OCI-LY7 (cell line): Measurements from ENCODE around the gene KIFBP.

ENCODE experiments used
- EZH2phosphoT487 ChIP-seq: fragments of 200-600 bp; sonication (generic); IDR thresholded peaks from 2 replicates; pipeline ENCODE4 v1.6.1; 2018; ENCODE audit warnings: low read depth, borderline replicate concordance, mild to moderate bottlenecking, mixed run types, antibody characterized with exemption, low read length, moderate library complexity, mixed read lengths
- TF ChIP-seq, protein P1 (sequence below): fragments of 200-600 bp; sonication (generic); conservative IDR thresholded peaks from 2 replicates; pipeline ENCODE4 v1.5.1; 2014; ENCODE audit warnings: mild to moderate bottlenecking, antibody characterized with exemption, low read length, moderate library complexity, mixed read lengths

DNA sequence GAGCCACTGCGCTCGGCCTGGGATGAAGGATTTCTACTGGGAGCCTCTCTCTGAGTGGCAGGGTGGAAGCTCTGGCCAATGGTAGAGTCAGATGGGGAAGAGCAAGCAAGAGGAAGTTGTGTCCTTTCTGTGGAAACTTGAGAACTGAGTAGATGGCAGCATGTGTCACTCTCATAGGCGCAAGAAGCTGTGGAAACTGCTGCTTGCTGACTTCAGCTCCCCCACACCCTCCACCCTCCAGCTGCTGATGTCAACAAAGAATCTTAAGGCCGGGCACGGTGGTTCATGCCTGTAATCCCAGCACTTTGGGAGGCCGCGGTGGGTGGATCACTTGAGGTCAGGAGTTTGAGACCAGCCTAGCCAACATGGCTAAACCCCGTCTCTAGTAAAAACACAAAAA, 59.5 kb downstream of the KIFBP start:
- TF ChIP-seq, protein P1, sequence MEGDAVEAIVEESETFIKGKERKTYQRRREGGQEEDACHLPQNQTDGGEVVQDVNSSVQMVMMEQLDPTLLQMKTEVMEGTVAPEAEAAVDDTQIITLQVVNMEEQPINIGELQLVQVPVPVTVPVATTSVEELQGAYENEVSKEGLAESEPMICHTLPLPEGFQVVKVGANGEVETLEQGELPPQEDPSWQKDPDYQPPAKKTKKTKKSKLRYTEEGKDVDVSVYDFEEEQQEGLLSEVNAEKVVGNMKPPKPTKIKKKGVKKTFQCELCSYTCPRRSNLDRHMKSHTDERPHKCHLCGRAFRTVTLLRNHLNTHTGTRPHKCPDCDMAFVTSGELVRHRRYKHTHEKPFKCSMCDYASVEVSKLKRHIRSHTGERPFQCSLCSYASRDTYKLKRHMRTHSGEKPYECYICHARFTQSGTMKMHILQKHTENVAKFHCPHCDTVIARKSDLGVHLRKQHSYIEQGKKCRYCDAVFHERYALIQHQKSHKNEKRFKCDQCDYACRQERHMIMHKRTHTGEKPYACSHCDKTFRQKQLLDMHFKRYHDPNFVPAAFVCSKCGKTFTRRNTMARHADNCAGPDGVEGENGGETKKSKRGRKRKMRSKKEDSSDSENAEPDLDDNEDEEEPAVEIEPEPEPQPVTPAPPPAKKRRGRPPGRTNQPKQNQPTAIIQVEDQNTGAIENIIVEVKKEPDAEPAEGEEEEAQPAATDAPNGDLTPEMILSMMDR = no peak
- TF ChIP-seq EZH2phosphoT487 = no peak
